Right lobe of liver (tissue), 6 donors: ENCODE results near the gene PXDN. TPM values are rescaled to one million over a fixed set of nuclear protein-coding genes. Genes with fewer than 3 reads are reported as not detected.
A peak's percentile ranks its signal among the peaks of the same experiment; 100 is the strongest.

Experiments
- ATAC-seq, 4 donors: fragments of 200-7000 bp; cut with Tn5 transposase; one replicate each; pipeline ENCODE4 v1.9.1; 2020; ENCODE audit warnings: mild to moderate bottlenecking in 4 of 4, moderate library complexity in 4 of 4
- DNase-seq, 3 donors: peaks; one replicate each; pipeline ENCODE4 v3.0.0-alpha.2; 2020
- H3K27ac ChIP-seq, 3 donors: fragments of 200-600 bp; one replicate each; pipeline ENCODE4 v1.8.0; 2022
- H3K27me3 ChIP-seq, 2 donors: fragments of 200-600 bp; one replicate each; pipeline ENCODE4 v1.8.0; 2022
- H3K36me3 ChIP-seq, 4 donors: fragments of 200-600 bp; sonication (generic) in 1 of 4; one replicate each; pipeline versions ENCODE4 v1.5.1 to v1.8.0; 2017 to 2022; ENCODE audit warnings: control low read depth in 1 of 4
- H3K4me1 ChIP-seq, 4 donors: fragments of 200-600 bp; sonication (generic) in 1 of 4; one replicate each; pipeline versions ENCODE4 v1.5.1 to v1.8.0; 2017 to 2022; ENCODE audit warnings: control low read depth in 1 of 4
- H3K4me3 ChIP-seq, 3 donors: fragments of 200-600 bp; one replicate each; pipeline ENCODE4 v1.8.0; 2022
- H3K9me3 ChIP-seq, 4 donors: fragments of 200-600 bp; sonication (generic) in 1 of 4; one replicate each; pipeline versions ENCODE4 v1.5.1 to v1.8.0; 2017 to 2022; ENCODE audit warnings: control low read depth in 1 of 4
- CTCF ChIP-seq, 4 donors: fragments of 200-600 bp in 3 of 4; fragments of 450-650 bp in 1 of 4; IDR thresholded peaks; one replicate each; pipeline versions ENCODE4 v1.5.1 to v1.8.0; 2016 to 2022; ENCODE audit warnings: antibody characterized with exemption in 4 of 4, mild to moderate bottlenecking in 2 of 4
- POLR2A ChIP-seq: fragments of 450-650 bp; IDR thresholded peaks from one replicate; pipeline ENCODE4 v1.6.1; 2017; ENCODE audit warnings: antibody characterized with exemption, mild to moderate bottlenecking
- WGBS: methylation state at CpG from one replicate; pipeline ENCODE4 v1.1.6; 2018; ENCODE audit warnings: low coverage, low lambda C conversion rate; ENCODE audit not compliant: insufficient coverage; ENCODE audit errors: missing lambda C conversion rate; 5-methylcytosine and 5-hydroxymethylcytosine counted together
- intact Hi-C, 2 donors: fragments of 100-400 bp; cut with DNase I; formaldehyde crosslinking; loops; one replicate each; pipeline versions ENCODE4 v1.11.2 to v1.14.1; 2022
- total RNA-seq, 6 experiments: library from RNA; depleted of rRNA in 2 of 6; stranded (reverse); fragments of >200 nt in 2 of 6; fragmentation: NEBNext Ultra II Directional in 3 of 6; extraction: Animal tissue kit (Norgen Biotek cat#: 25700) in 3 of 6; gene quantifications; one replicate each; pipeline versions ENCODE4 v1.1.0 to v1.2.4, GENCODE V29; 2016 to 2023
- donor health status: DM: no; HTN: yes; CAD: no.
- donor health status: DM: no; HTN: no; CAD: no.
- donor health status: DM: no; HTN: no; CAD: no.
- donor health status: DM: no; HTN: yes; CAD: no.
- donor health status: DM: no; HTN: yes; CAD: no.

Gene PXDN
- total RNA-seq, 6 experiments from 2014 or later = 5.5 to 21.0 (median 11.4) TPM

GRCh38 chr2:1656961-1657841 lies 87.1 kb downstream of the PXDN start:
- H3K4me1 ChIP-seq = no peaks in the 10 kb centered on the region
- H3K27me3 ChIP-seq = no peaks in the 10 kb centered on the region
- no peaks in the 10 kb centered on the region for H3K9me3 ChIP-seq
- intact Hi-C loops = no loop called here
- ATAC-seq (peak in 2 of 4 donors; percentile 11 to 16), DNase-seq (peak in 1 of 3 donors; percentile 31)
- no peaks in the 10 kb centered on the region for H3K36me3 ChIP-seq
- no peak for TF ChIP-seq POLR2A
- no peak for TF ChIP-seq CTCF (IDR thresholded peaks at IDR 0.05)
- H3K27ac ChIP-seq = no peak overlapping the region
- H3K4me3 ChIP-seq = no peak overlapping the region
- 11% methylated on average over 3 of the region's 7 CpGs for WGBS

GRCh38 chr2:1656326-1656960 lies 87.9 kb downstream of the PXDN start:
- Histone ChIP-seq H3K4me3 (no peak overlapping the region), H3K27ac (no peak overlapping the region), H3K27me3 (no peaks in the 10 kb centered on the region), H3K36me3 (no peaks in the 10 kb centered on the region), H3K9me3 (no peaks in the 10 kb centered on the region), H3K4me1 (no peaks in the 10 kb centered on the region)
- intact Hi-C loops = no loop called here
- DNase-seq = peak in 1 of 3 donors; percentile 20
- TF ChIP-seq CTCF (IDR thresholded peaks at IDR 0.05) = no peak
- no peak for TF ChIP-seq POLR2A
- ATAC-seq = peak in 1 of 4 donors; percentile 3
- 69% methylated on average over 4 of the region's 6 CpGs for WGBS

GRCh38 chr2:1655461-1655860 lies 88.9 kb downstream of the PXDN start:
- no peaks in the 10 kb centered on the region for H3K36me3 ChIP-seq
- H3K27ac ChIP-seq = no peak overlapping the region
- intact Hi-C loops = no loop called here
- DNase-seq = no peak
- H3K4me1 ChIP-seq = no peaks in the 10 kb centered on the region
- WGBS = 62% methylated on average over 3 of the region's 3 CpGs
- TF ChIP-seq CTCF (IDR thresholded peaks at IDR 0.05) (no peak), POLR2A (no peak)
- H3K4me3 ChIP-seq = no peak overlapping the region
- no peaks in the 10 kb centered on the region for H3K27me3 ChIP-seq
- no peaks in the 10 kb centered on the region for H3K9me3 ChIP-seq
- no peak for ATAC-seq

GRCh38 chr2:1654696-1655374 lies 89.5 kb downstream of the PXDN start:
- no peak for TF ChIP-seq POLR2A
- no peak for TF ChIP-seq CTCF (IDR thresholded peaks at IDR 0.05)

More at GRCh38 chr2:1654696-1655374, 89.5 kb downstream of the PXDN start:
- no peak overlapping the region for H3K27ac ChIP-seq
- no peak overlapping the region for H3K4me3 ChIP-seq
- no peaks in the 10 kb centered on the region for H3K27me3 ChIP-seq
- no peaks in the 10 kb centered on the region for H3K36me3 ChIP-seq
- no peaks in the 10 kb centered on the region for H3K4me1 ChIP-seq
- no peaks in the 10 kb centered on the region for H3K9me3 ChIP-seq
- 63% methylated on average over 8 of the region's 8 CpGs for WGBS
- intact Hi-C loops = no loop called here
- no peak for DNase-seq
- no peak for ATAC-seq
